Mammary epithelial cell (primary cell): Measurements from ENCODE around the gene CDIP1.

ENCODE experiments used
- CTCF ChIP-seq, 2 donors: IDR thresholded peaks in 1 of 2; conservative IDR thresholded peaks in 1 of 2; 2 replicates each; pipeline ENCODE4 v1.5.1; 2011 to 2012; ENCODE audit warnings: inconsistent platforms in 2 of 2, low read length in 2 of 2, mild to moderate bottlenecking in 2 of 2, control low read depth in 1 of 2, low read depth in 1 of 2; ENCODE audit not compliant: insufficient read depth in 1 of 2; ENCODE audit errors: extremely low read depth in 1 of 2
- EZH2 ChIP-seq: IDR thresholded peaks from 2 replicates; pipeline ENCODE4 v1.6.1; 2012; ENCODE audit warnings: low read length, inconsistent platforms, borderline replicate concordance

DNA sequence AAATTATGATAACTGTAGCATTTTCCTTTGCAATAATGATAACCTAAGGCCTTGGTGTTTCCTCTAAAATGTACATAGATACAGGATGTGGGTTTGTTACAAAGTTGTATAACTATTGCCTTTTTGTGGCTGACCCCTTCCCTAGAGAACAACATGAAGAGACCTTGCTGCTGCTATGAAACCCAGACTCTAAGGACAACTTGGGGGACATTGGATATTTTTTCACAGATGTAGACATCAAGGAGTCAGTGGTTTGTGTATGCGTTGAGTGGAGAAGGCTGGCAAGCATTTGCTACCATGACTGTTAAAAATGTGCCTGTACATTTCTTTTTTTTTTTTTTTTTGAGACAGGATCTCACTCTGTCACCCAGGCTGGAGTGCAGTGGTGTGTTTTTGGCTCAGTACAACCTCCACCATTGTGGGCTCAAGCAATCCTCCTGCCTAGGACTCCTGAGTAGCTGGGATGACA, 50.0 kb downstream of the CDIP1 start:
- TF ChIP-seq CTCF (conservative IDR thresholded peaks at IDR 0.05 in 1 of 2, IDR thresholded peaks at IDR 0.05 in 1 of 2; ENCODE audit: extremely low read depth in 1 of 2, insufficient read depth in 1 of 2, low read depth in 1 of 2, low read length in 2 of 2) (no peak), EZH2 (no peak)
